C4-2B (cell line): ENCODE measurements around the gene PPP4R4.

Source experiments
- ZFX ChIP-seq: fragments of 450-650 bp; IDR thresholded peaks from 2 replicates; pipeline ENCODE4 v1.6.1; 2017
- TF ChIP-seq, protein P1 (sequence below): fragments of 450-650 bp; conservative IDR thresholded peaks from 2 replicates; pipeline ENCODE4 v1.5.1; 2017; ENCODE audit warnings: mild to moderate bottlenecking

DNA sequence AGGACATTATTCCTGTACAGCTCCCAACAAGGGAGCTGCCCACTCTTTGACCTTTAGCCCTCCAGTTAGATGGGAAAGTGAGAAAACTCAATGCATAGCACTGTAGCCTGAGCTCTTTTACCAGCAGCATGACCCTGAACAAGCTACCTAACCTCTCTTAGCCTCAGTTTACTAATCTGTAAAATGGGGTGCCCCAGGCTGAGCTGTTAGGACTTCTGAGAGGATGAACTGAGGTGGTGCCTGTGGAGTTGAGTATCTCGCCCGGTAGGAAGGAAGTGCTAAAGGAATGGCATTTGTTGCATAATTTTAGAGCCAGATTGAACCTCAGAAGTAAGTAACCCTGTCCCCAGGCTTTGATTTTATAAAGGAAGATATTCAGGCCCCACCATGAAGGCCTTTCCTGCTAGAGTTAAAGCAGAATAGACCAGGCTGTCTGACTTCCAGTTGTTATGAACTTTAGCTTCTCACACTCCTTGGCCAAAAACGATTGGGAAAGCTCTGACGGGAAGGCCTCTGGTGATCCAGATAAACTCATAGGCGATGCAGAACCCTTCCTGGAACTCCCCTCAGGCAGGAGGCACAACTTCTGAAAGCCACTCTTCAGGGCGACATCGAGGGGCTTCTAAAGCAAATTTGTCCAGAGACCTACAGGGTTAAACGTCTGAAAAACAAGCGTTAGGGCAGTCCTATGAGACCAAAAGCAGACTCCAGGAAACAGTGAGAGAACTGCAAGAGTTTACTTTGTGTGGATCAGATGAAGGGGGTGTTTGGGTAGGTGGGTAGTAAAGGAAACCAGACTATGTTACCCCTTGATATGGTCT lies 121.4 kb downstream of the PPP4R4 start:
- TF ChIP-seq, protein P1, sequence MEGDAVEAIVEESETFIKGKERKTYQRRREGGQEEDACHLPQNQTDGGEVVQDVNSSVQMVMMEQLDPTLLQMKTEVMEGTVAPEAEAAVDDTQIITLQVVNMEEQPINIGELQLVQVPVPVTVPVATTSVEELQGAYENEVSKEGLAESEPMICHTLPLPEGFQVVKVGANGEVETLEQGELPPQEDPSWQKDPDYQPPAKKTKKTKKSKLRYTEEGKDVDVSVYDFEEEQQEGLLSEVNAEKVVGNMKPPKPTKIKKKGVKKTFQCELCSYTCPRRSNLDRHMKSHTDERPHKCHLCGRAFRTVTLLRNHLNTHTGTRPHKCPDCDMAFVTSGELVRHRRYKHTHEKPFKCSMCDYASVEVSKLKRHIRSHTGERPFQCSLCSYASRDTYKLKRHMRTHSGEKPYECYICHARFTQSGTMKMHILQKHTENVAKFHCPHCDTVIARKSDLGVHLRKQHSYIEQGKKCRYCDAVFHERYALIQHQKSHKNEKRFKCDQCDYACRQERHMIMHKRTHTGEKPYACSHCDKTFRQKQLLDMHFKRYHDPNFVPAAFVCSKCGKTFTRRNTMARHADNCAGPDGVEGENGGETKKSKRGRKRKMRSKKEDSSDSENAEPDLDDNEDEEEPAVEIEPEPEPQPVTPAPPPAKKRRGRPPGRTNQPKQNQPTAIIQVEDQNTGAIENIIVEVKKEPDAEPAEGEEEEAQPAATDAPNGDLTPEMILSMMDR = no peak
- TF ChIP-seq ZFX = no peak
